Bronchus fibroblast of lung (primary cell): ENCODE data around the gene CTNNA1. TPM values are rescaled to one million over a fixed set of nuclear protein-coding genes. Genes with fewer than 3 reads are reported as not detected.

ENCODE experiments used
- total RNA-seq: library from RNA; depleted of rRNA; stranded (reverse); fragments of >200 nt; gene quantifications from 2 replicates; pipeline ENCODE4 v1.2.3, GENCODE V29; 2015

CTNNA1 gene, protein sequence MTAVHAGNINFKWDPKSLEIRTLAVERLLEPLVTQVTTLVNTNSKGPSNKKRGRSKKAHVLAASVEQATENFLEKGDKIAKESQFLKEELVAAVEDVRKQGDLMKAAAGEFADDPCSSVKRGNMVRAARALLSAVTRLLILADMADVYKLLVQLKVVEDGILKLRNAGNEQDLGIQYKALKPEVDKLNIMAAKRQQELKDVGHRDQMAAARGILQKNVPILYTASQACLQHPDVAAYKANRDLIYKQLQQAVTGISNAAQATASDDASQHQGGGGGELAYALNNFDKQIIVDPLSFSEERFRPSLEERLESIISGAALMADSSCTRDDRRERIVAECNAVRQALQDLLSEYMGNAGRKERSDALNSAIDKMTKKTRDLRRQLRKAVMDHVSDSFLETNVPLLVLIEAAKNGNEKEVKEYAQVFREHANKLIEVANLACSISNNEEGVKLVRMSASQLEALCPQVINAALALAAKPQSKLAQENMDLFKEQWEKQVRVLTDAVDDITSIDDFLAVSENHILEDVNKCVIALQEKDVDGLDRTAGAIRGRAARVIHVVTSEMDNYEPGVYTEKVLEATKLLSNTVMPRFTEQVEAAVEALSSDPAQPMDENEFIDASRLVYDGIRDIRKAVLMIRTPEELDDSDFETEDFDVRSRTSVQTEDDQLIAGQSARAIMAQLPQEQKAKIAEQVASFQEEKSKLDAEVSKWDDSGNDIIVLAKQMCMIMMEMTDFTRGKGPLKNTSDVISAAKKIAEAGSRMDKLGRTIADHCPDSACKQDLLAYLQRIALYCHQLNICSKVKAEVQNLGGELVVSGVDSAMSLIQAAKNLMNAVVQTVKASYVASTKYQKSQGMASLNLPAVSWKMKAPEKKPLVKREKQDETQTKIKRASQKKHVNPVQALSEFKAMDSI
- total RNA-seq, result 213 and 226 TPM in 2 replicates

DNA sequence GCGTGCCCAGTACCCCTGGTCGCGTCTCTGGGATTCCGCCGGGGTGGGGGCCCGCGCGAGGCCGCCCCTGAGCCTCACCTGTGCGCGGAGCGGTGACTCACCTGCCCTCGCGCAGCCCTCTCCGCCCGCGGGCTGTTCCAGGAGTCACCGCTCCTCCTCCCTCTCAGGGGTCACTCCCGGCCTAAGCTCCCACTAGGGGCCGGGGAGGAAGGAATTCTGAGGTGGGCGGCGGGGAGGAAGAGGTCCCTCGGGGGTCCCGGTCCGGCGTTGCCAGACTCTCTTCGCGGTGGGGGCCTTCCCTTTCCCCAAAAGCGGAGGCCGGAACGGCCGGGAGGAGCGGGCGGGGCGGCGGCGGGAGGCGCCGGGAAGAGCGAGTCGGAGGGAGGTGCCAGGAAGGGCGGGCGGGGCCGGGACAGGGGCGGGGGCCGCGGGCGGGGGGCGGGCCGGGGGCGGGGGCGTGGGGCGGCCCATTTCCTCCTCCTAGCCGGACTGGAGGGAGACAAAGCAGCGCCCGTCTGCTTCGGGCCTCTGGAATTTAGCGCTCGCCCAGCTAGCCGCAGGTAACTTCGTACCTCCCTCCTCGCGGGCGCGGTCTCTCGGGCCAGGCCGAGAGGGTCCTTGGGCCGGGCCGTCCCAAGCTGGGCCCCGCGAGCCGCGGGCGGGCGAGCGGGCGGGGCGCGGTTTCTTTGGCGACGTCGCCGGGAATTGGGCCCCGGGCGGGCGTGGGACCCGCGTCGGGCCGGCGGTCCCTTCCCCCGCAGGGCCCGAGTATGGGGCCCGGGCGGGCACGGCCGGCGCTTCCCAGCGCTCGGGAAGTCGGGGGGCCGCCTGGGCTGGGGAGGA is at the start of gene CTNNA1:
Gene CTNNA1, plus strand, starts transcription at position 475 of the 843 bp plus-strand sequence. CDS start 28,500 bp downstream, outside the sequence.

DNA sequence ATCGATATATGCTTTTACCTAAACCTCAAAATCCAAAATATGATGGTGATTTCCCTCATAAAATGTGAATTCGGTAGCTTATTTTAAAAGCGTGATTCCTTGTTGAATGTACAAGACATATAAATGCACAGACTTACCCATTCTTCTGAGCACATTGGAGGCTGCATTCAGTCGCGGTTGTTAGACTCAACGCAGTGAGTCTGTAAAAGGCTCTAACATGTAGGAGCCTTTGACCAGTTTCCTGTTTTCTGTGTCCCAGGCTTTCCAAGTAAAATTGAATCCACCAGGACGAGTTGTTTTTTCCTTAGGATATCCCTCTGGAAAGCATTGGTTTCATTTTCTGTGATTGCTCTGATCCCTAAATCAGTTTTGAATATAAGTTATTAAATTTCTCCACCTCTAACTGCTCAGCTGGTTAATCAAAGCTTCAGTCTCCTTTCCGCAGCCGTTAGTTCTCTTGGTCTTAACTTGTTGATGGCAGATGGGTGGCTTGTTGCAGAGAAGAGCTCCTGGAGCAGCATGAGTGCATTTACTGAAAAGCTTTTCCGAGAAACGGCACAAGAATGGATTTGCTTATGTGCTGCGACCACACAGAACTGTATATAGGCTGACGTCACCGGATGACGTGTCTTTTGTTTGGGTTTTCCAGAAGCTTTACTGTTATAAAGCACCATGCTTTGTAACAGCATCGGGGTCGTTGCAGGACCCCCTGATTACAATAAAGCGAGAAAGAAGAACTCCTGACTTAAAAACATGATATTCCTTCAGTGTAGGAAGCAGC is 121.7 kb downstream of the CTNNA1 start, which contains the start of gene LRRTM2:
Gene LRRTM2, minus strand, starts transcription at position 565 of the 781 bp plus-strand sequence. Its CDS starts 424 bp downstream, at position 141.

Other genes with a start within 250 kb of the CTNNA1 start
- 81.9 and 85.7 TPM in 2 replicates for gene ETF1, start 210.2 kb upstream of the CTNNA1 start, total RNA-seq
- gene HSPA9, start 178.0 kb upstream of the CTNNA1 start, total RNA-seq, result 348 and 358 TPM in 2 replicates
- 0.45 and 2.9 TPM in 2 replicates for gene LRRTM2, start 121.9 kb downstream of the CTNNA1 start, total RNA-seq